Measurements from ENCODE around the gene ZBTB47. TPM values are rescaled to one million over a fixed set of nuclear protein-coding genes. Genes with fewer than 3 reads are reported as not detected.

ZBTB47 gene
- total RNA-seq, 1 donor from 2014 or later: 20.5 TPM

DNA sequence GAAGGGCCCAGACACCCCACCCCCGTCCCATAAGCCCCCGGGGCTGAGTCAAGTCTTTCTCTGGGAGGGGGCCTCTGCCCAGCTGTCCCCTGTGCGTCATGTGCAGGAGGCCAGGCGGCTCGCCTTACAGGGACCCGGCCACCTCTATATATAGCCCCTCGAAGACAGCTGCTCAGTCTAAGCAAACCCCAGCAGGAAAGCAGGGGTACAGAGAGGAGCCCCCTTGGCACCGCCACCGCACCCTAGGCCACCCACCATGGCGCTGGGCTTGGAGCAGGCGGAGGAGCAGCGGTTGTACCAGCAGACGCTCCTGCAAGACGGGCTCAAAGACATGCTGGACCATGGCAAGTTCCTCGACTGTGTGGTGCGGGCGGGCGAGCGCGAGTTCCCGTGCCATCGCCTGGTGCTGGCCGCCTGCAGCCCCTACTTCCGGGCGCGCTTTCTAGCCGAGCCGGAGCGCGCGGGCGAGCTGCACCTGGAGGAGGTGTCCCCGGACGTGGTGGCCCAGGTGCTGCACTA is 31.9 kb downstream of the ZBTB47 start, which contains the start of gene KLHL40:
TSS of gene KLHL40 (plus strand) at position 175 of the 519 bp plus-strand sequence. CDS start at position 257, 82 bp downstream.
- Mint-ChIP-seq H3K27me3 (ENCODE audit: unreplicated experiment) (peaks cover 8% of the 10 kb centered on the region), H3K9me3 (ENCODE audit: unreplicated experiment) (no peaks in the 10 kb centered on the region), H3K4me1 (ENCODE audit: unreplicated experiment) (no peaks in the 10 kb centered on the region), H3K4me3 (ENCODE audit: unreplicated experiment) (no peak within 1 kb of the TSS), H3K27ac (ENCODE audit: unreplicated experiment) (no peak within 1 kb of the TSS), H3K36me3 (ENCODE audit: low read depth, unreplicated experiment) (no peaks in the 10 kb centered on the region)
- no peak for DNase-seq (ENCODE audit: low spot score)
- TF ChIP-seq, protein P1, sequence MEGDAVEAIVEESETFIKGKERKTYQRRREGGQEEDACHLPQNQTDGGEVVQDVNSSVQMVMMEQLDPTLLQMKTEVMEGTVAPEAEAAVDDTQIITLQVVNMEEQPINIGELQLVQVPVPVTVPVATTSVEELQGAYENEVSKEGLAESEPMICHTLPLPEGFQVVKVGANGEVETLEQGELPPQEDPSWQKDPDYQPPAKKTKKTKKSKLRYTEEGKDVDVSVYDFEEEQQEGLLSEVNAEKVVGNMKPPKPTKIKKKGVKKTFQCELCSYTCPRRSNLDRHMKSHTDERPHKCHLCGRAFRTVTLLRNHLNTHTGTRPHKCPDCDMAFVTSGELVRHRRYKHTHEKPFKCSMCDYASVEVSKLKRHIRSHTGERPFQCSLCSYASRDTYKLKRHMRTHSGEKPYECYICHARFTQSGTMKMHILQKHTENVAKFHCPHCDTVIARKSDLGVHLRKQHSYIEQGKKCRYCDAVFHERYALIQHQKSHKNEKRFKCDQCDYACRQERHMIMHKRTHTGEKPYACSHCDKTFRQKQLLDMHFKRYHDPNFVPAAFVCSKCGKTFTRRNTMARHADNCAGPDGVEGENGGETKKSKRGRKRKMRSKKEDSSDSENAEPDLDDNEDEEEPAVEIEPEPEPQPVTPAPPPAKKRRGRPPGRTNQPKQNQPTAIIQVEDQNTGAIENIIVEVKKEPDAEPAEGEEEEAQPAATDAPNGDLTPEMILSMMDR (IDR thresholded peaks at IDR 0.05; ENCODE audit: unreplicated experiment): no peak

GRCh38 chr3:42685891-42686820 is 32.7 kb downstream of the ZBTB47 start:
- Mint-ChIP-seq H3K4me1 (ENCODE audit: unreplicated experiment) (no peaks in the 10 kb centered on the region), H3K36me3 (ENCODE audit: low read depth, unreplicated experiment) (no peaks in the 10 kb centered on the region), H3K27ac (ENCODE audit: unreplicated experiment) (no peak overlapping the region), H3K4me3 (ENCODE audit: unreplicated experiment) (no peak overlapping the region), H3K9me3 (ENCODE audit: unreplicated experiment) (no peaks in the 10 kb centered on the region), H3K27me3 (ENCODE audit: unreplicated experiment) (peaks cover 8% of the 10 kb centered on the region)
- DNase-seq (ENCODE audit: low spot score): no peak
- TF ChIP-seq, protein P1 (IDR thresholded peaks at IDR 0.05; ENCODE audit: unreplicated experiment): no peak

DNA sequence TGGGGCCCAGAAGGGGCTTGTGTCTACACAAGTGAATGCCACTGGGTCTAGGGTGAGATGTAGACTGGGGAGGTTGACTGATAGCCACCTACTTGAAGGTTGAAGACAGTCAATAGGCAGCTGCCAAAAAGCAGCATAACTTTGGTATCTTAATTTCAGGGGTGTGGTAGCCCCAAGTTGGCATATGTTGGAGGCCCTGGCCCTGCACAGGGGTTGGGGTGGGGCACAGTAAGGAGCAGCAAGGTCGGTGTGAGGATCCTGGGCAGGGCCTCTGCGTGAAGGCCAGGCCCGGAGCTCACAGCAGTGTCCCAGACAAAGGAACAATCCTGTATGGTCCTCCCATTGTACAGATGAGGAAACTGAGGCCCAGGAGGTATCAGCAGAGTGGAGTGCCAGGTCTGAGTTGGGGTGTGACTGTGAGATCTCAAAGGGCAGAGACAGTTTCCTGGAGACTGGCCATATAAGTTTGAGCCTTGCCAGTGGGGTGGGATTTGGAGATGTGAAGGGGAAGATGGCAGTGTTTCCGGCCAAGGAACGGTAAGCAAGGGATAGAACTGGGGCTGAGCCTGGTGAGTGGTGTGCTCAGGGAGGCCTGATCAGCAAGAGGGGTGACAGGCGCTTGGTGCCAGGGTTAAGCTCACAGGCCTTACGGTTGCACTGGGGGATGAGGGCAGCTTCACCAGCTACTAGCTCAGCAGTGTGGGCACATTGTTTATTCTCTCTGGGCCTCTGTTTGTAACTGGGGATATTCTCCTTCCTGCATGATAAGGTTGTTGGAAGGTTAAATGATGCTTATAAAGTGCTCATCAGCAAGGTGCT is 33.5 kb downstream of the ZBTB47 start:
- no peak for DNase-seq (ENCODE audit: low spot score)
- TF ChIP-seq, protein P1 (IDR thresholded peaks at IDR 0.05; ENCODE audit: unreplicated experiment): no peak
- no peaks in the 10 kb centered on the region for H3K9me3 Mint-ChIP-seq (ENCODE audit: unreplicated experiment)
- H3K4me1 Mint-ChIP-seq (ENCODE audit: unreplicated experiment): no peaks in the 10 kb centered on the region
- H3K4me3 Mint-ChIP-seq (ENCODE audit: unreplicated experiment): no peak overlapping the region
- no peak overlapping the region for H3K27ac Mint-ChIP-seq (ENCODE audit: unreplicated experiment)
- no peaks in the 10 kb centered on the region for H3K36me3 Mint-ChIP-seq (ENCODE audit: low read depth, unreplicated experiment)
- peaks cover 9% of the 10 kb centered on the region for H3K27me3 Mint-ChIP-seq (ENCODE audit: unreplicated experiment)

DNA sequence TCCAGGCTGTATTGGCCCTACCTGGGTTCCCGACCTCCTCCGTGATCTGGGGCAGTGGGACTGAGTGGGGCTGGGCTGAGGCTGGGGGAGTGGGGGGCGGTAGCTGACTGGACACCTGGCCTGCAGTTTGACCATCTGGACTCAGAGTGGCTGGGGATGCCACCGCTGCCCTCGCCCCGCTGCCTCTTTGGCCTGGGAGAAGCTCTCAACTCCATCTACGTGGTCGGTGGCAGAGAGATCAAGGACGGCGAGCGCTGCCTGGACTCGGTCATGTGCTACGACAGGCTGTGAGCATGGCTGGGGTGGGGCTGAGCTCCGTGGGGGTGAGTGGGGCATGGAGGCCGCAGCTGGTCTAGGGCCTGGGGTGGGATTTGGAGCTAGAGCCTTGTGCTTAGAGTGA is 34.5 kb downstream of the ZBTB47 start:
- Mint-ChIP-seq H3K36me3 (ENCODE audit: low read depth, unreplicated experiment) (no peaks in the 10 kb centered on the region), H3K4me3 (ENCODE audit: unreplicated experiment) (no peak overlapping the region), H3K9me3 (ENCODE audit: unreplicated experiment) (no peaks in the 10 kb centered on the region), H3K4me1 (ENCODE audit: unreplicated experiment) (no peaks in the 10 kb centered on the region), H3K27me3 (ENCODE audit: unreplicated experiment) (peaks cover 9% of the 10 kb centered on the region), H3K27ac (ENCODE audit: unreplicated experiment) (no peak overlapping the region)
- DNase-seq (ENCODE audit: low spot score): no peak
- TF ChIP-seq, protein P1 (IDR thresholded peaks at IDR 0.05; ENCODE audit: unreplicated experiment): no peak
